ENCODE measurements around the gene OPA3.

OPA3 gene

GRCh38 chr19:45592366-45592765 is 7.8 kb upstream of the OPA3 start:
- TF ChIP-seq, protein P1, sequence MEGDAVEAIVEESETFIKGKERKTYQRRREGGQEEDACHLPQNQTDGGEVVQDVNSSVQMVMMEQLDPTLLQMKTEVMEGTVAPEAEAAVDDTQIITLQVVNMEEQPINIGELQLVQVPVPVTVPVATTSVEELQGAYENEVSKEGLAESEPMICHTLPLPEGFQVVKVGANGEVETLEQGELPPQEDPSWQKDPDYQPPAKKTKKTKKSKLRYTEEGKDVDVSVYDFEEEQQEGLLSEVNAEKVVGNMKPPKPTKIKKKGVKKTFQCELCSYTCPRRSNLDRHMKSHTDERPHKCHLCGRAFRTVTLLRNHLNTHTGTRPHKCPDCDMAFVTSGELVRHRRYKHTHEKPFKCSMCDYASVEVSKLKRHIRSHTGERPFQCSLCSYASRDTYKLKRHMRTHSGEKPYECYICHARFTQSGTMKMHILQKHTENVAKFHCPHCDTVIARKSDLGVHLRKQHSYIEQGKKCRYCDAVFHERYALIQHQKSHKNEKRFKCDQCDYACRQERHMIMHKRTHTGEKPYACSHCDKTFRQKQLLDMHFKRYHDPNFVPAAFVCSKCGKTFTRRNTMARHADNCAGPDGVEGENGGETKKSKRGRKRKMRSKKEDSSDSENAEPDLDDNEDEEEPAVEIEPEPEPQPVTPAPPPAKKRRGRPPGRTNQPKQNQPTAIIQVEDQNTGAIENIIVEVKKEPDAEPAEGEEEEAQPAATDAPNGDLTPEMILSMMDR (IDR thresholded peaks at IDR 0.05), result no peak

GRCh38 chr19:45591638-45592005 is 7.0 kb upstream of the OPA3 start:
- TF ChIP-seq, protein P1 (IDR thresholded peaks at IDR 0.05), result no peak

GRCh38 chr19:45591004-45591637 is 6.5 kb upstream of the OPA3 start:
- TF ChIP-seq, protein P1 (IDR thresholded peaks at IDR 0.05), result no peak

GRCh38 chr19:45590300-45591003 is 5.8 kb upstream of the OPA3 start:
- TF ChIP-seq, protein P1 (IDR thresholded peaks at IDR 0.05), result no peak

GRCh38 chr19:45589768-45590167 is 5.2 kb upstream of the OPA3 start:
- TF ChIP-seq, protein P1 (IDR thresholded peaks at IDR 0.05), result no peak

DNA sequence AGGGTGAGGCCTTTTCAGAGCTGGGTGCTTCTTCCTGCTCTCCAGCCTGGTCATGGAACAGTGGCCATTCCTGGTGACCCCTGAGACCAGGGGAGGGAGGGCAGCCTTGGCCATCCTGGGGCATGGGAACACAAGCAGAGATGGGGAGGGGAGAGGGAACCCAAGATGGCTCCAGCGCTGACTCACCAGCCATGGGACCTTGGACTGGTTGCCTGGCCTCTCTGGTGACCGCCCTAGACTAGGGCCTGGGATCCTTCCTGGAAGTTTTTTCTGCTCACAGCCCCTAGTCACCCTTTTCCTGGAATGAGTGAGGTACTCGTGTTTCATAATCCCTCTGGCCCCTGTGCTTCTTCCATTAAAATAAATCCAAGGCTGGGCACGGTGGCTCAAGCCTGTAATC is 3.3 kb upstream of the OPA3 start:
- TF ChIP-seq, protein P1 (IDR thresholded peaks at IDR 0.05), result no peak

GRCh38 chr19:45585158-45585577 is 566 bp upstream of the OPA3 start:
- TF ChIP-seq, protein P1 (IDR thresholded peaks at IDR 0.05), result no peak

Data from LNCAP (cell line).